Tibial artery (tissue), 4 donors: ENCODE data around the gene METTL13.

Experiments
- DNase-seq, 2 donors: peaks; one replicate each; pipeline ENCODE4 v3.0.0-alpha.2; 2019
- H3K27ac ChIP-seq, 2 donors: fragments of 200-600 bp; sonication (generic) in 1 of 2; 1 replicate in 1 of 2; 2 replicates in 1 of 2; pipeline ENCODE4 v1.5.1; 2018 to 2019; ENCODE audit warnings: mild to moderate bottlenecking in 1 of 2
- H3K27me3 ChIP-seq, 2 donors: fragments of 200-600 bp; sonication (generic) in 1 of 2; one replicate each; pipeline versions ENCODE4 v1.5.1 to v1.6.0; 2016 to 2019
- H3K36me3 ChIP-seq, 3 donors: fragments of 200-600 bp; sonication (generic) in 2 of 3; one replicate each; pipeline ENCODE4 v1.5.1; 2016 to 2019; ENCODE audit warnings: mild to moderate bottlenecking in 2 of 3
- H3K4me1 ChIP-seq, 4 donors: fragments of 200-600 bp; sonication (generic) in 2 of 4; 1 replicate in 3 of 4; 2 replicates in 1 of 4; pipeline ENCODE4 v1.5.1; 2016 to 2019
- H3K4me3 ChIP-seq, 2 donors: fragments of 200-600 bp; sonication (generic) in 1 of 2; 1 replicate in 1 of 2; 2 replicates in 1 of 2; pipeline ENCODE4 v1.5.1; 2018 to 2019; ENCODE audit warnings: mild to moderate bottlenecking in 2 of 2
- H3K9me3 ChIP-seq, 3 donors: fragments of 200-600 bp; sonication (generic) in 1 of 3; one replicate each; pipeline ENCODE4 v1.5.1; 2016 to 2019
- intact Hi-C: fragments of 100-400 bp; cut with DNase I; formaldehyde crosslinking; loops from one replicate; pipeline ENCODE4 v1.15.0; 2023; ENCODE audit warnings: low total_unique reads
- TF ChIP-seq, protein P1 (sequence below), 2 experiments: fragments of 200-600 bp in 1 of 2; fragments of 450-650 bp in 1 of 2; IDR thresholded peaks; one replicate each; pipeline ENCODE4 v1.5.1; 2017 to 2019; ENCODE audit warnings: antibody characterized with exemption in 2 of 2, mild to moderate bottlenecking in 1 of 2, moderate library complexity in 1 of 2

METTL13 gene

DNA sequence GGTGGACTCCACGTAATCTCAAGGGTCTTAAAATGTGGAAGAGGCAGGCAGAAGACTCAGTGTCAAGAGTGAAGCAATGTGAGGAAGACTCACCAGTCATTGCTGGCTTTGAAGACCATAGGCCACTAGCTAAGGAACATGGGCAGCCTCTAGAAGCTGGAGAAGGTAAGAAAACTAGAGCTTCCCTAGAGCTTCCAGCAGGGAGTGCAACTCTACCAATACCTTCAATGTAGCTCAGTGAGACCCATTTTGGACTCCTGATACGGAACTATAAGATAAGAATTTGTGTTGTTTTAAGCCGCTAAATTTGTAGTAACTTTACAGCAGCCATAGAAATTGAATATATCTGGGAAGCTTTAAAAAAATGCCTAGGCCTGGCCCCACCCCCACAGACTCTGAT is 18.9 kb downstream of the METTL13 start:
- intact Hi-C loops = loop anchor here (5.0 to 10.0 kb wide), 2 partner anchors 182 to 644 kb away; partner anchors contain the start of gene PIGC

DNA sequence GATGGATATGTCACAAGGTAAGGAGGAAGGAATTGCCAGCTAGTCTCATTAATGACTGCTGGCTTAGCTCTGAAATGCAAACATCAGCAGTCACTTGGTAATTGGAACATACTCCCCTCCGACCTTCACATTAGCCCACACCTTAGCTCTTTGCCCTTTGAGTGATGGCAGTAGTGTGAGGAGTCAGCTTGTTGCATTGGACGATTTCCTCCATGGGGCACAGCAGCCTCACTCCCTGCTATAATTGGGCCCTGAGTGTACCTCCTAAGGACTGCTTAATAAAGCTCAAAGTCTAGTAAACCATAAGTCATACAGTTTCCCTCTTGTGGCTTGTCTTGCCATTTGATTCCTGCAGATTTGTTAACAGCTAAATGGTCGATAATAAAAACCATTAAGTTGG is 19.4 kb downstream of the METTL13 start:
- H3K36me3 ChIP-seq = peaks cover 9 to 39% (median 16%) of the 10 kb centered on the region in 3 donors
- no peak for DNase-seq
- peaks cover 0 to 5% (median 0%) of the 10 kb centered on the region in 4 donors for H3K4me1 ChIP-seq
- intact Hi-C loops = loop anchor here (5.0 to 10.0 kb wide), 2 partner anchors 181 to 644 kb away; partner anchors contain the start of gene PIGC
- H3K27me3 ChIP-seq = no peaks in the 10 kb centered on the region
- TF ChIP-seq, protein P1, sequence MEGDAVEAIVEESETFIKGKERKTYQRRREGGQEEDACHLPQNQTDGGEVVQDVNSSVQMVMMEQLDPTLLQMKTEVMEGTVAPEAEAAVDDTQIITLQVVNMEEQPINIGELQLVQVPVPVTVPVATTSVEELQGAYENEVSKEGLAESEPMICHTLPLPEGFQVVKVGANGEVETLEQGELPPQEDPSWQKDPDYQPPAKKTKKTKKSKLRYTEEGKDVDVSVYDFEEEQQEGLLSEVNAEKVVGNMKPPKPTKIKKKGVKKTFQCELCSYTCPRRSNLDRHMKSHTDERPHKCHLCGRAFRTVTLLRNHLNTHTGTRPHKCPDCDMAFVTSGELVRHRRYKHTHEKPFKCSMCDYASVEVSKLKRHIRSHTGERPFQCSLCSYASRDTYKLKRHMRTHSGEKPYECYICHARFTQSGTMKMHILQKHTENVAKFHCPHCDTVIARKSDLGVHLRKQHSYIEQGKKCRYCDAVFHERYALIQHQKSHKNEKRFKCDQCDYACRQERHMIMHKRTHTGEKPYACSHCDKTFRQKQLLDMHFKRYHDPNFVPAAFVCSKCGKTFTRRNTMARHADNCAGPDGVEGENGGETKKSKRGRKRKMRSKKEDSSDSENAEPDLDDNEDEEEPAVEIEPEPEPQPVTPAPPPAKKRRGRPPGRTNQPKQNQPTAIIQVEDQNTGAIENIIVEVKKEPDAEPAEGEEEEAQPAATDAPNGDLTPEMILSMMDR (IDR thresholded peaks at IDR 0.05) = no peak
- H3K27ac ChIP-seq = no peak overlapping the region
- H3K4me3 ChIP-seq = no peak overlapping the region
- H3K9me3 ChIP-seq = no peaks in the 10 kb centered on the region

More for the DNA sequence above, 18.9 kb downstream of the METTL13 start:
- DNase-seq = no peak
- TF ChIP-seq, protein P1 (IDR thresholded peaks at IDR 0.05) = no peak
- H3K4me3 ChIP-seq = no peak overlapping the region
- no peaks in the 10 kb centered on the region for H3K9me3 ChIP-seq
- H3K27me3 ChIP-seq = no peaks in the 10 kb centered on the region
- H3K4me1 ChIP-seq = peaks cover 0 to under 1% (median 0%) of the 10 kb centered on the region in 4 donors
- H3K36me3 ChIP-seq = peaks cover 13 to 44% (median 21%) of the 10 kb centered on the region in 3 donors
- no peak overlapping the region for H3K27ac ChIP-seq

DNA sequence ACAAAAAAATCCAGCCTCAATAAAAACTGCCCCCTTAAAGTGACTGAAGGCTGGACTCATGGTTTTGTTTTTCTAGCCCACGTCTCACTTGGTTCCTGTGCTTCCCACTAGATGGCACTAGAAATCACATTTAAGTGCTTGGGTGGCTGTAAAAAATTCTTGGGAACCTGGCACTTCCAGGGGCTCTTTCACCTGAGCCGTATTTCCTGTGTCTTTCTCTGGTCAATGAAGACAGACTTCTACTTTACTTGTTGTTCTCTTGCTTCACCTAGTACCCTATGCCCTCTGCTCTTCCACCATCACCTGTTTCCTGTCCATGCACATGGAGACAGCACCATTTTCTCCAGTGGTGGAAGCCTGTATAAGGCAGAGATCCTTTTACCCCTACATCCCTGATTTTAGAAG is 20.0 kb downstream of the METTL13 start:
- H3K27ac ChIP-seq = no peak overlapping the region
- H3K9me3 ChIP-seq = no peaks in the 10 kb centered on the region
- intact Hi-C loops = loop anchor here (5.0 to 10.0 kb wide), 2 partner anchors 181 to 643 kb away; partner anchors contain the start of gene PIGC
- no peaks in the 10 kb centered on the region for H3K27me3 ChIP-seq
- no peak for DNase-seq
- TF ChIP-seq, protein P1 (IDR thresholded peaks at IDR 0.05) = peak; percentile 68 to 70
- peaks cover 4 to 32% (median 9%) of the 10 kb centered on the region in 3 donors for H3K36me3 ChIP-seq
- peaks cover 0 to 6% (median 2%) of the 10 kb centered on the region in 4 donors for H3K4me1 ChIP-seq
- H3K4me3 ChIP-seq = no peak overlapping the region

DNA sequence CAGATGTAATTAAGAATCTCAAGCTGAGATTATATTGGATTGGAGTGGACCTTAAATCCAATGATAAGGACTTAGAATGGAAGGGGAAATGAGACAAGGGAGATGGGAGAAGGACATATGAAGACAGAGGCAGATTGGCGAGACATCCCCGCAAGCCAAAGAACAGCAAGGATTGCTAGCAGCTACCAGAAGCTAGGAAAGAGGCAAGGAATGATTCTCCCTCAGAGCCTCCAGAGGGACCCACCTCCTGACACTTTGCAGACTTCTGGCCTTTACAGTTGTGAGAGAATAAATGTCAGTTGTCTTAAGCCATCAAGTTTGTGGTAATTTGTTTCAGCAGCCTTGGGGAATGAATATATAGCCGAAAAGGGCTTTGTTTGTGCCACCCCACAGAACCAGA is 20.7 kb downstream of the METTL13 start:
- DNase-seq = no peak
- Histone ChIP-seq H3K36me3 (peaks cover 0 to 25% (median 2%) of the 10 kb centered on the region in 3 donors), H3K9me3 (no peaks in the 10 kb centered on the region), H3K4me3 (no peak overlapping the region), H3K27me3 (no peaks in the 10 kb centered on the region), H3K4me1 (peaks cover 0 to 7% (median 2%) of the 10 kb centered on the region in 4 donors), H3K27ac (no peak overlapping the region)
- intact Hi-C loops = loop anchor here (5.0 to 10.0 kb wide), 2 partner anchors 180 to 643 kb away; partner anchors contain the start of gene PIGC
- TF ChIP-seq, protein P1 (IDR thresholded peaks at IDR 0.05) = no peak

DNA sequence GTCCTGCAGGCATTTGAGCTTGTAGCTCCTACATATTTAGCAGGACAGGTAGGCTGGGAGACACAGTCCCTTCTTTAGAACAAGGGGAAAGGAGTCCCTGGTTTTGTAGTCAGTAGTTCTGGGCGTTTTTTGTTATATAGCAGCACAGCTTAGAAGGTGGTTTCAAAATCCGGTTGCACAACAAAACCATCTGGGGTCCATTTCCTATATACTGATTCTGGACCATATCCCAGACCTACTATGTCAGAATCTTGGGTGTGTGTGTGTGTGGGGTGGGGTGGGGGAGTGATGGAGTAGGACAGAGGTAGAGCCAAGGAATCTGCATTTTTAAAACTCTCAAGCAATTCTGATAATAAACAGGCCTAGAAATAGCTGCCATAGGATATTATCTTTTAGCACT is 21.6 kb downstream of the METTL13 start:
- Histone ChIP-seq H3K27ac (no peak overlapping the region), H3K27me3 (no peaks in the 10 kb centered on the region), H3K36me3 (peaks cover 0 to 17% (median 0%) of the 10 kb centered on the region in 3 donors), H3K4me3 (no peak overlapping the region), H3K9me3 (no peaks in the 10 kb centered on the region), H3K4me1 (peaks cover 0 to 7% (median 2%) of the 10 kb centered on the region in 4 donors)
- intact Hi-C loops = loop anchor here (5.0 to 10.0 kb wide), 2 partner anchors 179 to 642 kb away; partner anchors contain the start of gene PIGC
- TF ChIP-seq, protein P1 (IDR thresholded peaks at IDR 0.05) = no peak
- no peak for DNase-seq
